Vagina (tissue), 2 donors: ENCODE measurements around the gene NQO1.

Experiments
- POLR2A ChIP-seq, 2 donors: fragments of 450-650 bp; IDR thresholded peaks; one replicate each; pipeline ENCODE4 v1.6.1; 2017; ENCODE audit warnings: antibody characterized with exemption in 2 of 2, mild to moderate bottlenecking in 2 of 2, moderate library complexity in 2 of 2
- POLR2AphosphoS5 ChIP-seq, 2 donors: sonication (generic); formaldehyde crosslinking; IDR thresholded peaks; one replicate each; pipeline ENCODE4 v1.9.0; 2017; ENCODE audit warnings: antibody characterized with exemption in 2 of 2, mild to moderate bottlenecking in 2 of 2, low read depth in 1 of 2; ENCODE audit not compliant: insufficient read depth in 1 of 2
- TF ChIP-seq, protein P1 (sequence below), 3 experiments: fragments of 450-650 bp in 2 of 3; fragments of 200-600 bp in 1 of 3; sonication (generic) in 1 of 3; IDR thresholded peaks; one replicate each; pipeline ENCODE4 v1.5.1; 2017 to 2019; ENCODE audit warnings: antibody characterized with exemption in 3 of 3, mild to moderate bottlenecking in 2 of 3, moderate library complexity in 2 of 3

GRCh38 chr16:69709456-69710084, 16.8 kb downstream of the NQO1 start:
- TF ChIP-seq, protein P1, sequence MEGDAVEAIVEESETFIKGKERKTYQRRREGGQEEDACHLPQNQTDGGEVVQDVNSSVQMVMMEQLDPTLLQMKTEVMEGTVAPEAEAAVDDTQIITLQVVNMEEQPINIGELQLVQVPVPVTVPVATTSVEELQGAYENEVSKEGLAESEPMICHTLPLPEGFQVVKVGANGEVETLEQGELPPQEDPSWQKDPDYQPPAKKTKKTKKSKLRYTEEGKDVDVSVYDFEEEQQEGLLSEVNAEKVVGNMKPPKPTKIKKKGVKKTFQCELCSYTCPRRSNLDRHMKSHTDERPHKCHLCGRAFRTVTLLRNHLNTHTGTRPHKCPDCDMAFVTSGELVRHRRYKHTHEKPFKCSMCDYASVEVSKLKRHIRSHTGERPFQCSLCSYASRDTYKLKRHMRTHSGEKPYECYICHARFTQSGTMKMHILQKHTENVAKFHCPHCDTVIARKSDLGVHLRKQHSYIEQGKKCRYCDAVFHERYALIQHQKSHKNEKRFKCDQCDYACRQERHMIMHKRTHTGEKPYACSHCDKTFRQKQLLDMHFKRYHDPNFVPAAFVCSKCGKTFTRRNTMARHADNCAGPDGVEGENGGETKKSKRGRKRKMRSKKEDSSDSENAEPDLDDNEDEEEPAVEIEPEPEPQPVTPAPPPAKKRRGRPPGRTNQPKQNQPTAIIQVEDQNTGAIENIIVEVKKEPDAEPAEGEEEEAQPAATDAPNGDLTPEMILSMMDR (IDR thresholded peaks at IDR 0.05) = peak; percentile 69 to 83 (median 78)
- no peak for TF ChIP-seq POLR2A (IDR thresholded peaks at IDR 0.05)
- TF ChIP-seq POLR2AphosphoS5 (IDR thresholded peaks at IDR 0.05; ENCODE audit: insufficient read depth in 1 of 2, low read depth in 1 of 2) = peak in 1 of 2 donors; percentile 72
